Esophagus squamous epithelium (tissue), 4 donors: ENCODE results near the gene ERCC4.

ENCODE experiments used
- CTCF ChIP-seq, 6 experiments: fragments of 450-650 bp in 4 of 6; fragments of 200-600 bp in 2 of 6; sonication (generic) in 2 of 6; IDR thresholded peaks; one replicate each; pipeline ENCODE4 v1.5.1; 2016 to 2019; ENCODE audit warnings: antibody characterized with exemption in 6 of 6, mild to moderate bottlenecking in 4 of 6, moderate library complexity in 4 of 6
- POLR2A ChIP-seq, 4 donors: fragments of 450-650 bp; IDR thresholded peaks; one replicate each; pipeline ENCODE4 v1.6.1; 2017; ENCODE audit warnings: antibody characterized with exemption in 4 of 4, mild to moderate bottlenecking in 4 of 4, moderate library complexity in 3 of 4

GRCh38 chr16:13995194-13995593 lies 75.2 kb downstream of the ERCC4 start:
- TF ChIP-seq CTCF (IDR thresholded peaks at IDR 0.05) (no peak), POLR2A (IDR thresholded peaks at IDR 0.05) (no peak)
